GM23338 (cell line): ENCODE measurements around the gene IL24. TPM values are rescaled to one million over a fixed set of nuclear protein-coding genes. Genes with fewer than 3 reads are reported as not detected.

ENCODE experiments used
- ATAC-seq: fragments of 200-7000 bp; cut with Tn5 transposase; 3 replicates; pipeline ENCODE4 v1.9.1; 2020
- DNase-seq: peaks from one replicate; pipeline ENCODE4 v3.0.0-alpha.2; 2015; ENCODE audit warnings: low spot score
- H2AFZ ChIP-seq: fragments of 200-600 bp; sonication (generic); 2 replicates; pipeline ENCODE4 v1.8.0; 2016; ENCODE audit warnings: antibody characterized with exemption, mild to moderate bottlenecking, moderate library complexity
- H3F3A ChIP-seq: fragments of 200-600 bp; sonication (generic); replicated peaks from 2 replicates; pipeline ENCODE4 v1.8.0; 2017; ENCODE audit warnings: antibody characterized with exemption, mixed run types, low read depth
- H3K27ac ChIP-seq: fragments of 200-600 bp; sonication (generic); 2 replicates; pipeline ENCODE4 v1.6.1; 2016; ENCODE audit warnings: low read depth
- H3K27me3 ChIP-seq: fragments of 200-600 bp; sonication (generic); 2 replicates; pipeline ENCODE4 v1.8.0; 2016; ENCODE audit warnings: mild to moderate bottlenecking, mixed run types, moderate library complexity; ENCODE audit not compliant: insufficient read depth
- H3K36me3 ChIP-seq: fragments of 200-600 bp; sonication (generic); 2 replicates; pipeline ENCODE4 v1.8.0; 2016; ENCODE audit warnings: mild to moderate bottlenecking; ENCODE audit not compliant: insufficient read depth
- H3K4me1 ChIP-seq: fragments of 200-600 bp; sonication (generic); 2 replicates; pipeline ENCODE4 v1.8.0; 2016; ENCODE audit warnings: mild to moderate bottlenecking, moderate library complexity; ENCODE audit not compliant: insufficient read depth
- H3K4me2 ChIP-seq: fragments of 200-600 bp; sonication (generic); 2 replicates; pipeline ENCODE4 v1.7.1; 2017; ENCODE audit warnings: mixed run types
- H3K4me3 ChIP-seq: fragments of 200-600 bp; sonication (generic); 2 replicates; pipeline ENCODE4 v1.6.1; 2016; ENCODE audit warnings: mixed run types
- H3K79me2 ChIP-seq: fragments of 200-600 bp; sonication (generic); replicated peaks from 2 replicates; pipeline ENCODE4 v1.8.0; 2017; ENCODE audit warnings: mild to moderate bottlenecking; ENCODE audit not compliant: insufficient read depth
- H3K9me2 ChIP-seq: fragments of 200-600 bp; sonication (generic); 2 replicates; pipeline ENCODE4 v1.8.0; 2017; ENCODE audit not compliant: insufficient read depth
- H4K20me1 ChIP-seq: fragments of 200-600 bp; sonication (generic); replicated peaks from 2 replicates; pipeline ENCODE4 v1.8.0; 2017; ENCODE audit warnings: mild to moderate bottlenecking; ENCODE audit not compliant: insufficient read depth
- H3K27ac Mint-ChIP-seq: 2 replicates; pipeline ENCODE4 v1.8.0; 2020; ENCODE audit warnings: inconsistent platforms, mild to moderate bottlenecking, moderate library complexity, mixed read lengths
- H3K27me3 Mint-ChIP-seq: 3 replicates; pipeline ENCODE4 v1.8.0; 2022; ENCODE audit warnings: low read depth, mild to moderate bottlenecking, moderate library complexity, mixed read lengths, inconsistent platforms; ENCODE audit not compliant: insufficient read depth, poor library complexity
- H3K36me3 Mint-ChIP-seq: 3 replicates; pipeline ENCODE4 v1.8.0; 2021; ENCODE audit warnings: low read depth, mild to moderate bottlenecking, inconsistent platforms, moderate library complexity, mixed read lengths
- H3K4me1 Mint-ChIP-seq: 3 replicates; pipeline ENCODE4 v1.8.0; 2020; ENCODE audit warnings: mild to moderate bottlenecking, inconsistent platforms, mixed read lengths
- H3K4me3 Mint-ChIP-seq: 3 replicates; pipeline ENCODE4 v1.8.0; 2021; ENCODE audit warnings: moderate library complexity, mild to moderate bottlenecking, inconsistent platforms, mixed read lengths
- H3K9me3 Mint-ChIP-seq: 3 replicates; pipeline ENCODE4 v1.8.0; 2020; ENCODE audit warnings: moderate library complexity, mild to moderate bottlenecking, inconsistent platforms, mixed read lengths
- CREB1 ChIP-seq: fragments of 250-450 bp; sonication (Bioruptor Pico); IDR thresholded peaks from 2 replicates; pipeline ENCODE4 v1.5.0; 2020; ENCODE audit warnings: low read depth, mild to moderate bottlenecking, moderate library complexity
- CTCF ChIP-seq, 2 experiments: fragments of 200-600 bp in 1 of 2; sonication (generic) in 1 of 2; conservative IDR thresholded peaks; 2 replicates each; pipeline versions ENCODE4 v1.5.1 to v1.6.1; 2016 to 2017; ENCODE audit warnings: antibody characterized with exemption in 2 of 2, low read depth in 2 of 2, mild to moderate bottlenecking in 2 of 2, moderate library complexity in 1 of 2
- EZH2 ChIP-seq: fragments of 200-600 bp; sonication (generic); IDR thresholded peaks from one replicate; pipeline ENCODE4 v1.8.0; 2017; ENCODE audit warnings: antibody characterized with exemption, mild to moderate bottlenecking, low read depth; ENCODE audit not compliant: unreplicated experiment
- EZH2phosphoT487 ChIP-seq: fragments of 200-600 bp; sonication (generic); IDR thresholded peaks from one replicate; pipeline ENCODE4 v1.8.1; 2018; ENCODE audit warnings: antibody characterized with exemption; ENCODE audit not compliant: unreplicated experiment
- JUNB ChIP-seq: IDR thresholded peaks from one replicate; pipeline ENCODE4 v1.6.1; 2016; ENCODE audit warnings: antibody characterized with exemption; ENCODE audit not compliant: unreplicated experiment
- NANOG ChIP-seq: IDR thresholded peaks from 2 replicates; pipeline ENCODE4 v1.6.1; 2016; ENCODE audit warnings: antibody characterized with exemption, borderline replicate concordance
- POLR2AphosphoS5 ChIP-seq: IDR thresholded peaks from 2 replicates; pipeline ENCODE4 v1.6.1; 2016; ENCODE audit warnings: antibody characterized with exemption, low read depth
- REST ChIP-seq: IDR thresholded peaks from one replicate; pipeline ENCODE4 v1.6.1; 2018; ENCODE audit warnings: antibody characterized with exemption; ENCODE audit not compliant: unreplicated experiment
- STAT1 ChIP-seq: IDR thresholded peaks from one replicate; pipeline ENCODE4 v1.6.1; 2016; ENCODE audit warnings: antibody characterized with exemption; ENCODE audit not compliant: unreplicated experiment
- ZNF114 ChIP-seq: fragments of 250-450 bp; sonication (Bioruptor Pico); IDR thresholded peaks from 2 replicates; pipeline ENCODE4 v1.5.0; 2020; ENCODE audit warnings: mild to moderate bottlenecking, moderate library complexity
- ZNF331 ChIP-seq: fragments of 250-450 bp; sonication (Bioruptor Pico); IDR thresholded peaks from 2 replicates; pipeline ENCODE4 v1.5.0; 2020; ENCODE audit warnings: low read depth, mild to moderate bottlenecking, moderate library complexity
- polyA plus RNA-seq: library from polyadenylated mRNA; unstranded; fragments of >200 nt; fragmentation: Nextera tagmentation; extraction: Ambion mirVana; gene quantifications from 2 replicates; pipeline ENCODE4 v1.2.1, GENCODE V29; 2016
- total RNA-seq: library from RNA; depleted of rRNA; stranded (reverse); fragments of >200 nt; shearing (Covaris generic); gene quantifications from 2 replicates; pipeline ENCODE4 v1.2.3, GENCODE V29; 2014
- TF ChIP-seq, protein P1 (sequence below): IDR thresholded peaks from 2 replicates; pipeline ENCODE4 v1.6.1; 2016; ENCODE audit warnings: antibody characterized with exemption

IL24 gene
- total and polyA plus RNA-seq, 2 experiments from 2014 or later: not detected

GRCh38 chr1:206903687-206904086 is 6.4 kb downstream of the IL24 start (continued):
- TF ChIP-seq, protein P1, sequence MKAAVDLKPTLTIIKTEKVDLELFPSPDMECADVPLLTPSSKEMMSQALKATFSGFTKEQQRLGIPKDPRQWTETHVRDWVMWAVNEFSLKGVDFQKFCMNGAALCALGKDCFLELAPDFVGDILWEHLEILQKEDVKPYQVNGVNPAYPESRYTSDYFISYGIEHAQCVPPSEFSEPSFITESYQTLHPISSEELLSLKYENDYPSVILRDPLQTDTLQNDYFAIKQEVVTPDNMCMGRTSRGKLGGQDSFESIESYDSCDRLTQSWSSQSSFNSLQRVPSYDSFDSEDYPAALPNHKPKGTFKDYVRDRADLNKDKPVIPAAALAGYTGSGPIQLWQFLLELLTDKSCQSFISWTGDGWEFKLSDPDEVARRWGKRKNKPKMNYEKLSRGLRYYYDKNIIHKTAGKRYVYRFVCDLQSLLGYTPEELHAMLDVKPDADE: no peak
- TF ChIP-seq POLR2AphosphoS5: no peak
- TF ChIP-seq REST: no peak
- no peak for TF ChIP-seq CREB1 (CRISPR knock-in tag)
- no peak for TF ChIP-seq EZH2phosphoT487
- no peak for TF ChIP-seq ZNF114 (CRISPR knock-in tag)
- no peak for TF ChIP-seq JUNB
- TF ChIP-seq ZNF331 (CRISPR knock-in tag): no peak

- Mint-ChIP-seq H3K9me3 (no peaks in the 10 kb centered on the region), H3K4me3 (no peak overlapping the region), H3K27ac (no peak overlapping the region), H3K27me3 (peaks cover 23% of the 10 kb centered on the region), H3K4me1 (peaks cover 19% of the 10 kb centered on the region), H3K36me3 (no peaks in the 10 kb centered on the region)
- H3F3A ChIP-seq: no peaks in the 10 kb centered on the region
- no peaks in the 10 kb centered on the region for H3K36me3 ChIP-seq
- H4K20me1 ChIP-seq: no peaks in the 10 kb centered on the region
- H3K4me1 ChIP-seq: peaks cover 4% of the 10 kb centered on the region; the same call in 1 of the 2 replicates
- no peak for ATAC-seq
- peaks cover 19% of the 10 kb centered on the region for H3K27me3 ChIP-seq
- DNase-seq: no peak
- no peak overlapping the region for H3K4me3 ChIP-seq
- no peak overlapping the region for H3K27ac ChIP-seq
- no peak overlapping the region for H3K4me2 ChIP-seq
- 0 out of 2 replicates have a peak, but pooled peaks cover 4% of the 10 kb centered on the region for H3K9me2 ChIP-seq
- H3K79me2 ChIP-seq: no peaks in the 10 kb centered on the region
- no peak overlapping the region for H2AFZ ChIP-seq
- TF ChIP-seq POLR2AphosphoS5: no peak
- no peak for TF ChIP-seq REST
- no peak for TF ChIP-seq NANOG
- TF ChIP-seq STAT1: no peak
- TF ChIP-seq CREB1 (CRISPR knock-in tag): no peak
- TF ChIP-seq ZNF114 (CRISPR knock-in tag): no peak
- TF ChIP-seq CTCF (conservative IDR thresholded peaks at IDR 0.05; ENCODE audit: low read depth in 2 of 2): no peak
- no peak for TF ChIP-seq EZH2
Observed at GRCh38 chr1:206904423-206905142, 7.3 kb downstream of the IL24 start.
